Measurements from ENCODE around the gene MS4A6A.

GRCh38 chr11:60214386-60214785 lies 31.5 kb upstream of the MS4A6A start:
- TF ChIP-seq CTCF (IDR thresholded peaks at IDR 0.05; ENCODE audit: low read length) (no peak), EZH2 (optimal IDR thresholded peaks at IDR 0.05; ENCODE audit: low read depth, low read length) (no peak), EZH2phosphoT487 (IDR thresholded peaks at IDR 0.05; ENCODE audit: low read length) (no peak)

Data from MM.1S (cell line).